C4-2B (cell line): ENCODE results near the gene SKI.

Experiments
- ZFX ChIP-seq: fragments of 450-650 bp; IDR thresholded peaks from 2 replicates; pipeline ENCODE4 v1.6.1; 2017
- TF ChIP-seq, protein P1 (sequence below): fragments of 450-650 bp; conservative IDR thresholded peaks from 2 replicates; pipeline ENCODE4 v1.5.1; 2017; ENCODE audit warnings: mild to moderate bottlenecking

DNA sequence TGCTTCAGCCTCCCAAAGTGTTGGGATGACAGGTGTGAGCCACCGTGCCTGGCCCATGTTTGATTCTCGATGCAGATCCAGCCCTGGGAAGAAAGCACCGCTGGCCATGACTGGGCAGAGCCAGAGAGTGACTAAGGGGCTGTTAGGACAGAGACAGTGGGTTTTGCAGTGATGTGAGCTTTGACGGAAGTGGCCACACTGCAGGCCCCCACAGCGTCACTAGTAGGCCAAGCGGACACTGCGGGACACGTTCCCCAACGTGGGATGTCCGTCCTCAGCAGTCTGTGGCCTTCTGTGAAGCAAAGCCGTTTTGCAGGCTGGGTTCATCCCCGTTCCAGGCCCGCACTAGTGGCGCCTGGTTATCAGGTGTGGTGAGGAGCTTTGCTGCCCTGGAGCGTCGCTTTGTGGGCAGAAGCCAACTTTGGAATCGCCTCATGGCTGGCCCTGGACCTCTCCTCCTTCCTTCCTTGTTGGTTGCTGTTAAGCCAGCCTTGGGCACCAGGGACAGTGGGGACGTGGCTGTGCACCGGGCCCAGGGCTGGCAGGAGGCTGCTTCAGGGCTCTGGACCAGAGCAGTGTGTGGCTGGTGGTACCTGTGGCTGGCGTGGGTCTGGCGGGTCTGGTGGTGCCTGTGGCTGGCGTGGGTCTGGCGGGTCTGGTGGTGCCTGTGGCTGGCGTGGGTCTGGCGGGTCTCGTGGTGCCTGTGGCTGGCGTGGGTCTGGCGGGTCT is 41.2 kb downstream of the SKI start:
- TF ChIP-seq, protein P1, sequence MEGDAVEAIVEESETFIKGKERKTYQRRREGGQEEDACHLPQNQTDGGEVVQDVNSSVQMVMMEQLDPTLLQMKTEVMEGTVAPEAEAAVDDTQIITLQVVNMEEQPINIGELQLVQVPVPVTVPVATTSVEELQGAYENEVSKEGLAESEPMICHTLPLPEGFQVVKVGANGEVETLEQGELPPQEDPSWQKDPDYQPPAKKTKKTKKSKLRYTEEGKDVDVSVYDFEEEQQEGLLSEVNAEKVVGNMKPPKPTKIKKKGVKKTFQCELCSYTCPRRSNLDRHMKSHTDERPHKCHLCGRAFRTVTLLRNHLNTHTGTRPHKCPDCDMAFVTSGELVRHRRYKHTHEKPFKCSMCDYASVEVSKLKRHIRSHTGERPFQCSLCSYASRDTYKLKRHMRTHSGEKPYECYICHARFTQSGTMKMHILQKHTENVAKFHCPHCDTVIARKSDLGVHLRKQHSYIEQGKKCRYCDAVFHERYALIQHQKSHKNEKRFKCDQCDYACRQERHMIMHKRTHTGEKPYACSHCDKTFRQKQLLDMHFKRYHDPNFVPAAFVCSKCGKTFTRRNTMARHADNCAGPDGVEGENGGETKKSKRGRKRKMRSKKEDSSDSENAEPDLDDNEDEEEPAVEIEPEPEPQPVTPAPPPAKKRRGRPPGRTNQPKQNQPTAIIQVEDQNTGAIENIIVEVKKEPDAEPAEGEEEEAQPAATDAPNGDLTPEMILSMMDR = no peak
- no peak for TF ChIP-seq ZFX
